ENCODE data around the gene LETM1.

The LETM1 gene

GRCh38 chr4:1856071-1856942 lies at the start of gene LETM1:
TSS of gene LETM1 (minus strand) at chr4:1856156. CDS start at chr4:1855950, 206 bp downstream.
- Histone ChIP-seq H3K4me1 (ENCODE audit: control insufficient read depth, insufficient read depth, low read length) (peaks cover 48% of the 10 kb centered on the region), H3K9me3 (ENCODE audit: control insufficient read depth, low read length) (no peaks in the 10 kb centered on the region), H3K9ac (ENCODE audit: low read length) (peak within 1 kb of the TSS; percentile 96), H3K36me3 (ENCODE audit: control insufficient read depth, insufficient read depth, low read length, severe bottlenecking) (peaks cover 6% of the 10 kb centered on the region), H3K27me3 (replicated peaks; ENCODE audit: control insufficient read depth, insufficient read depth, low read length) (no peaks in the 10 kb centered on the region), H3K4me3 (ENCODE audit: low read length) (peak within 1 kb of the TSS; percentile 92)
- DNase-seq (ENCODE audit: low read depth) = peak; percentile 92

GRCh38 chr4:1904042-1904441 lies 48.1 kb upstream of the LETM1 start:
- Histone ChIP-seq H3K4me3 (ENCODE audit: low read length) (no peak overlapping the region), H3K9me3 (ENCODE audit: control insufficient read depth, low read length) (no peaks in the 10 kb centered on the region), H3K27me3 (replicated peaks; ENCODE audit: control insufficient read depth, insufficient read depth, low read length) (no peaks in the 10 kb centered on the region), H3K4me1 (ENCODE audit: control insufficient read depth, insufficient read depth, low read length) (no peaks in the 10 kb centered on the region), H3K9ac (ENCODE audit: low read length) (no peak overlapping the region), H3K36me3 (ENCODE audit: control insufficient read depth, insufficient read depth, low read length, severe bottlenecking) (peaks cover 12% of the 10 kb centered on the region)
- DNase-seq (ENCODE audit: low read depth) = no peak

- Histone ChIP-seq H3K27me3 (replicated peaks; ENCODE audit: control insufficient read depth, insufficient read depth, low read length) (no peaks in the 10 kb centered on the region), H3K4me3 (ENCODE audit: low read length) (no peak overlapping the region), H3K36me3 (ENCODE audit: control insufficient read depth, insufficient read depth, low read length, severe bottlenecking) (peaks cover 10% of the 10 kb centered on the region), H3K9me3 (ENCODE audit: control insufficient read depth, low read length) (no peaks in the 10 kb centered on the region), H3K4me1 (ENCODE audit: control insufficient read depth, insufficient read depth, low read length) (no peaks in the 10 kb centered on the region), H3K9ac (ENCODE audit: low read length) (no peak overlapping the region)
- DNase-seq (ENCODE audit: low read depth) = no peak
These were observed 47.1 kb upstream of the LETM1 start for GRCh38 chr4:1903035-1903434.

GRCh38 chr4:1902243-1902642 lies 46.3 kb upstream of the LETM1 start:
- Histone ChIP-seq H3K36me3 (ENCODE audit: control insufficient read depth, insufficient read depth, low read length, severe bottlenecking) (peaks cover 7% of the 10 kb centered on the region), H3K4me3 (ENCODE audit: low read length) (no peak overlapping the region), H3K9ac (ENCODE audit: low read length) (no peak overlapping the region), H3K9me3 (ENCODE audit: control insufficient read depth, low read length) (no peaks in the 10 kb centered on the region), H3K4me1 (ENCODE audit: control insufficient read depth, insufficient read depth, low read length) (no peaks in the 10 kb centered on the region), H3K27me3 (replicated peaks; ENCODE audit: control insufficient read depth, insufficient read depth, low read length) (no peaks in the 10 kb centered on the region)
- no peak for DNase-seq (ENCODE audit: low read depth)

GRCh38 chr4:1901127-1901526 lies 45.2 kb upstream of the LETM1 start:
- Histone ChIP-seq H3K4me3 (ENCODE audit: low read length) (no peak overlapping the region), H3K9ac (ENCODE audit: low read length) (no peak overlapping the region), H3K36me3 (ENCODE audit: control insufficient read depth, insufficient read depth, low read length, severe bottlenecking) (peaks cover 7% of the 10 kb centered on the region), H3K9me3 (ENCODE audit: control insufficient read depth, low read length) (no peaks in the 10 kb centered on the region), H3K4me1 (ENCODE audit: control insufficient read depth, insufficient read depth, low read length) (no peaks in the 10 kb centered on the region), H3K27me3 (replicated peaks; ENCODE audit: control insufficient read depth, insufficient read depth, low read length) (no peaks in the 10 kb centered on the region)
- no peak for DNase-seq (ENCODE audit: low read depth)

GRCh38 chr4:1900624-1901023 lies 44.7 kb upstream of the LETM1 start:
- Histone ChIP-seq H3K27me3 (replicated peaks; ENCODE audit: control insufficient read depth, insufficient read depth, low read length) (no peaks in the 10 kb centered on the region), H3K9ac (ENCODE audit: low read length) (no peak overlapping the region), H3K36me3 (ENCODE audit: control insufficient read depth, insufficient read depth, low read length, severe bottlenecking) (peaks cover 7% of the 10 kb centered on the region), H3K4me1 (ENCODE audit: control insufficient read depth, insufficient read depth, low read length) (no peaks in the 10 kb centered on the region), H3K9me3 (ENCODE audit: control insufficient read depth, low read length) (no peaks in the 10 kb centered on the region), H3K4me3 (ENCODE audit: low read length) (no peak overlapping the region)
- DNase-seq (ENCODE audit: low read depth) = no peak

- H3K36me3 ChIP-seq (ENCODE audit: control insufficient read depth, insufficient read depth, low read length, severe bottlenecking) = peaks cover 7% of the 10 kb centered on the region
- DNase-seq (ENCODE audit: low read depth) = no peak
- no peak overlapping the region for H3K9ac ChIP-seq (ENCODE audit: low read length)
These were observed 44.1 kb upstream of the LETM1 start for GRCh38 chr4:1900087-1900433.

GRCh38 chr4:1899149-1900086 lies 43.5 kb upstream of the LETM1 start:
- DNase-seq (ENCODE audit: low read depth) = peak; percentile 90
- Histone ChIP-seq H3K9me3 (ENCODE audit: control insufficient read depth, low read length) (no peaks in the 10 kb centered on the region), H3K36me3 (ENCODE audit: control insufficient read depth, insufficient read depth, low read length, severe bottlenecking) (peaks cover 6% of the 10 kb centered on the region), H3K27me3 (replicated peaks; ENCODE audit: control insufficient read depth, insufficient read depth, low read length) (no peaks in the 10 kb centered on the region), H3K9ac (ENCODE audit: low read length) (no peak overlapping the region), H3K4me1 (ENCODE audit: control insufficient read depth, insufficient read depth, low read length) (no peaks in the 10 kb centered on the region), H3K4me3 (ENCODE audit: low read length) (no peak overlapping the region)

More at GRCh38 chr4:1900087-1900433, 44.1 kb upstream of the LETM1 start:
- Histone ChIP-seq H3K9me3 (ENCODE audit: control insufficient read depth, low read length) (no peaks in the 10 kb centered on the region), H3K4me3 (ENCODE audit: low read length) (no peak overlapping the region), H3K27me3 (replicated peaks; ENCODE audit: control insufficient read depth, insufficient read depth, low read length) (no peaks in the 10 kb centered on the region), H3K4me1 (ENCODE audit: control insufficient read depth, insufficient read depth, low read length) (no peaks in the 10 kb centered on the region)

- Histone ChIP-seq H3K9me3 (ENCODE audit: control insufficient read depth, low read length) (no peaks in the 10 kb centered on the region), H3K9ac (ENCODE audit: low read length) (no peak overlapping the region), H3K27me3 (replicated peaks; ENCODE audit: control insufficient read depth, insufficient read depth, low read length) (no peaks in the 10 kb centered on the region), H3K4me1 (ENCODE audit: control insufficient read depth, insufficient read depth, low read length) (no peaks in the 10 kb centered on the region), H3K36me3 (ENCODE audit: control insufficient read depth, insufficient read depth, low read length, severe bottlenecking) (no peaks in the 10 kb centered on the region), H3K4me3 (ENCODE audit: low read length) (no peak overlapping the region)
- DNase-seq (ENCODE audit: low read depth) = no peak
These were observed 42.7 kb upstream of the LETM1 start for GRCh38 chr4:1898681-1899080.

GRCh38 chr4:1898007-1898406 lies 42.1 kb upstream of the LETM1 start:
- Histone ChIP-seq H3K4me3 (ENCODE audit: low read length) (no peak overlapping the region), H3K36me3 (ENCODE audit: control insufficient read depth, insufficient read depth, low read length, severe bottlenecking) (no peaks in the 10 kb centered on the region), H3K9me3 (ENCODE audit: control insufficient read depth, low read length) (no peaks in the 10 kb centered on the region), H3K4me1 (ENCODE audit: control insufficient read depth, insufficient read depth, low read length) (no peaks in the 10 kb centered on the region), H3K9ac (ENCODE audit: low read length) (no peak overlapping the region), H3K27me3 (replicated peaks; ENCODE audit: control insufficient read depth, insufficient read depth, low read length) (no peaks in the 10 kb centered on the region)
- DNase-seq (ENCODE audit: low read depth) = no peak

GRCh38 chr4:1896658-1896991 lies 40.7 kb upstream of the LETM1 start:
- H3K36me3 ChIP-seq (ENCODE audit: control insufficient read depth, insufficient read depth, low read length, severe bottlenecking) = no peaks in the 10 kb centered on the region
- DNase-seq (ENCODE audit: low read depth) = no peak
- no peak overlapping the region for H3K4me3 ChIP-seq (ENCODE audit: low read length)
- H3K27me3 ChIP-seq (replicated peaks; ENCODE audit: control insufficient read depth, insufficient read depth, low read length) = no peaks in the 10 kb centered on the region
- no peaks in the 10 kb centered on the region for H3K4me1 ChIP-seq (ENCODE audit: control insufficient read depth, insufficient read depth, low read length)
- no peak overlapping the region for H3K9ac ChIP-seq (ENCODE audit: low read length)
- H3K9me3 ChIP-seq (ENCODE audit: control insufficient read depth, low read length) = no peaks in the 10 kb centered on the region
